ENCODE data around the gene ACSS1. TPM values are rescaled to one million over a fixed set of nuclear protein-coding genes. Genes with fewer than 3 reads are reported as not detected.
A peak's percentile ranks its signal among the peaks of the same experiment; 100 is the strongest.

ACSS1 gene
- total RNA-seq, 4 donors from 2014 or later = 38.5 to 55.5 (median 42.2) TPM

DNA sequence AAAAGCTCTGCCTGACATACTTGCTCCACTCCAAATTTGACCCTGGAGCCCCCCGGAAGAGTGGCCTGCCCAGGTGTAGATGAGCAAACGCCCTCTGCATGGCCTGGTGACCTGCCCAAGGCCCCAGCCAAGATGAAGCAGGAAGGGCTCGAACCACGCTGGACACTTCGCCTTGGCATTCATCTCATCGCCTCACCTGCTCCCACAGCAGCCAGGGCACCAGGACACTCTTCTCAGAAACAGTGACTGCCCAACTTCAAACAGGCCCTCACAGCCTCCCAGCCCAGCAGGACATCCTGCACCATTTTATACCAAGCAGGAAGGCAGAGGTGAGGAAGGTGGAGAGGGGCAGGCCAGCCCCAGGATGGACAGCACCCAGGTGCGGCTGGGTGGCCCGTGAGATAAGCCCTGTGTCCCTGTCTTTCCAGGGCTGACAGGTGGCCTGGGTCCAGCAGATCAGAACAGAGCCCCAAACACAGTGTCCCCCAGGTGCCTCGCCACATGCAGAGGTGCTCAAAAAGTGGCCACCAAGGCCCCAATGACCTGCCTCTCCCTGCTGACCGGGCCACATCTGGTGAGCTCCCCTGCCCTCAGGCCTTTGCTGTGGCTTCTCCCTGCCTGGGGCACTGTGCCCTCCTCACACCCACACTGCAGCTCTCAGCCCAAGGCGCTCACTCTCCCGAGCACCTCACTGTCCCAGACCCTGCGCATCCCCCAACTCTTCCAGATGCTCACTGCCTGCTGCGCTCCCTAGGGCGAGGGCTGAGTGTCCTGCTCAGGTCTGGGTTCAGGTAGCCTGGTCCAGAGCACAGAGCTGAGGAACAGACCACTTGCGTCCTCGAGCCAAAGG, 7.2 kb downstream of the ACSS1 start:
- no peak for TF ChIP-seq CTCF (IDR thresholded peaks at IDR 0.05)
- TF ChIP-seq EP300 (IDR thresholded peaks at IDR 0.05) = no peak
- no peak for TF ChIP-seq POLR2A (IDR thresholded peaks at IDR 0.05)
- Histone ChIP-seq H3K27me3 (no peaks in the 10 kb centered on the region), H3K4me1 (peaks cover 5 to 80% (median 66%) of the 10 kb centered on the region in 4 donors), H3K36me3 (peaks cover 3 to 19% (median 16%) of the 10 kb centered on the region in 3 donors), H3K9me3 (no peaks in the 10 kb centered on the region), H3K4me3 (no peak overlapping the region), H3K27ac (peak overlapping the region in 3 of 4 donors; percentile 24 to 96 (median 95))
- peak in 1 of 2 donors; percentile 7 for DNase-seq (ENCODE audit: low spot score in 2 of 2)
- 88 to 93% methylated on average over 11 to 16 of the region's 17 CpGs for WGBS, 2 donors

- peak in 1 of 2 donors; percentile 3 for DNase-seq (ENCODE audit: low spot score in 2 of 2)
- H3K4me1 ChIP-seq = peaks cover 5 to 79% (median 63%) of the 10 kb centered on the region in 4 donors
- H3K9me3 ChIP-seq = no peaks in the 10 kb centered on the region
Measured at GRCh38 chr20:25050082-25050481, 7.9 kb downstream of the ACSS1 start.

DNA sequence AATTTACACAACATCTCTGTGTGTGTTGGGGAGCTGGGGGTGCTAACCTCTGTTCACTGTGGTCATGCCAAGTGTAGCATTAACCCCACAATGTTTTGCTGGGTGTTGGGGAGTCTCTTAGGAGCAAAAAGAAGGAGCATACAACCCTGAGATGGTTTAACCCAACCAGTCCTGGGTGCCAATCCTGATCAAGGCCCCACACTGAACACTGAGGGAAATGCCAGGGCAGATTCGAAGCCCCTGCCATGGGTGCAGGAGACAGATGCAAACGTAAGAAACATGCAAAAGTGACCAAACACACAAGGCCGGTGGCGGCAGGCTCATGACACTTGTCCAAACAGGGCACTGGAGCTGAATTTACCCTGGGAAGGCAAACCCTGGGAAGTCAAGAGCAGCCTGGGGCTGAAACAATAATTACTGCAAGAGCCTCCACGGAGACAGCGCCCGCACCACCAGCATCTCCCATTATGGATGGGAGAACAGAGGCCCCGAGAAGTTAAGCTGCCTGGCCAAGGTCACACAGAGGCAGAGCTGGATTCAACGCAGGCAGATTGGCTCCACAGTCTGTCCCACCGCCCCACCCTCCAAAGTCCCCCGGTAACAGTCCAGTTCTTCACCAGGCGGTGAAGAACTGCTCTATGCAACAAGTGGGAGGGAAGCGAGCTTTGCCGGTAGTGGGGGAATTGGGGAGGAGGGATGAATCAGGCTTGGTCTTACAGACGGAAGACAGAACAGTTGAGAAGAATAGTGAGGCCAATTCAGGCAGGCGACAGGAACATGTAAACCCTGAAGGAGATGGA, 8.5 kb downstream of the ACSS1 start:
- DNase-seq (ENCODE audit: low spot score in 2 of 2) = peak in 1 of 2 donors; percentile 12
- no peak overlapping the region for H3K4me3 ChIP-seq
- H3K27ac ChIP-seq = peak overlapping the region in 3 of 4 donors; percentile 24 to 96 (median 95)
- H3K27me3 ChIP-seq = no peaks in the 10 kb centered on the region
- TF ChIP-seq CTCF (IDR thresholded peaks at IDR 0.05) (no peak), EP300 (IDR thresholded peaks at IDR 0.05) (peak in 1 of 2 donors; percentile 6), POLR2A (IDR thresholded peaks at IDR 0.05) (no peak)
- H3K36me3 ChIP-seq = peaks cover 3 to 32% (median 16%) of the 10 kb centered on the region in 3 donors
- WGBS, 2 donors = 61 to 66% methylated on average over 16 of the region's 16 CpGs
- peaks cover 5 to 79% (median 60%) of the 10 kb centered on the region in 4 donors for H3K4me1 ChIP-seq
- no peaks in the 10 kb centered on the region for H3K9me3 ChIP-seq

More at GRCh38 chr20:25050082-25050481, 7.9 kb downstream of the ACSS1 start:
- 61 to 64% methylated on average over 7 of the region's 7 CpGs for WGBS, 2 donors
- Histone ChIP-seq H3K4me3 (no peak overlapping the region), H3K36me3 (peaks cover 3 to 26% (median 16%) of the 10 kb centered on the region in 3 donors), H3K27ac (peak overlapping the region in 3 of 4 donors; percentile 24 to 96 (median 95)), H3K27me3 (no peaks in the 10 kb centered on the region)
- no peak for TF ChIP-seq POLR2A (IDR thresholded peaks at IDR 0.05)
- TF ChIP-seq EP300 (IDR thresholded peaks at IDR 0.05) = no peak
- TF ChIP-seq CTCF (IDR thresholded peaks at IDR 0.05) = no peak

GRCh38 chr20:25048519-25048952, 9.4 kb downstream of the ACSS1 start:
- DNase-seq (ENCODE audit: low spot score in 2 of 2) = peak in 1 of 2 donors; percentile 9

More at GRCh38 chr20:25048519-25048952, 9.4 kb downstream of the ACSS1 start:
- H3K27me3 ChIP-seq = no peaks in the 10 kb centered on the region
- peak overlapping the region in 2 of 4 donors; percentile 95 to 96 for H3K27ac ChIP-seq
- peaks cover 3 to 40% (median 16%) of the 10 kb centered on the region in 3 donors for H3K36me3 ChIP-seq
- no peak for TF ChIP-seq EP300 (IDR thresholded peaks at IDR 0.05)
- TF ChIP-seq POLR2A (IDR thresholded peaks at IDR 0.05) = no peak
- no peak for TF ChIP-seq CTCF (IDR thresholded peaks at IDR 0.05)
- peaks cover 5 to 79% (median 54%) of the 10 kb centered on the region in 4 donors for H3K4me1 ChIP-seq
- H3K9me3 ChIP-seq = no peaks in the 10 kb centered on the region
- 55 to 63% methylated on average over 8 of the region's 8 CpGs for WGBS, 2 donors
- H3K4me3 ChIP-seq = no peak overlapping the region

All from tibial nerve (tissue), 4 donors.